Measurements from ENCODE around the gene PDILT.

The PDILT gene

GRCh38 chr16:20401066-20401465 lies 3.5 kb downstream of the PDILT start:
- Histone ChIP-seq H4K5ac (ENCODE audit: low read length) (no peak overlapping the region), H3K4me3 (ENCODE audit: low read length) (no peak overlapping the region), H3K4me2 (ENCODE audit: low read length) (no peak overlapping the region), H2BK5ac (ENCODE audit: low read length) (no peak overlapping the region), H3K4ac (ENCODE audit: low read depth, low read length) (no peak overlapping the region), H3K79me1 (ENCODE audit: low read length) (no peaks in the 10 kb centered on the region), H4K8ac (ENCODE audit: low read depth, low read length) (no peak overlapping the region), H2BK15ac (replicated peaks; ENCODE audit: low read depth) (no peak overlapping the region), H3K27me3 (ENCODE audit: insufficient read depth, low read length, poor library complexity) (no peaks in the 10 kb centered on the region), H3K79me2 (ENCODE audit: control insufficient read depth, insufficient read depth, low read length) (no peaks in the 10 kb centered on the region), H3K18ac (ENCODE audit: low read length) (no peak overlapping the region), H3K4me1 (ENCODE audit: control insufficient read depth, low read depth, low read length) (no peaks in the 10 kb centered on the region), H3K36me3 (ENCODE audit: control insufficient read depth, insufficient read depth, low read length) (no peaks in the 10 kb centered on the region), H3K27ac (ENCODE audit: low read depth, low read length) (no peak overlapping the region), H3K9ac (ENCODE audit: low read length) (no peak overlapping the region), H3K23ac (ENCODE audit: low read length) (no peak overlapping the region), H2BK120ac (ENCODE audit: low read depth, low read length) (no peak overlapping the region), H3K56ac (ENCODE audit: low read length) (no peak overlapping the region), H2AK5ac (ENCODE audit: low read length) (no peak overlapping the region)
- no peak for DNase-seq
- no CpG with 5 or more reads among the region's 2 CpGs for WGBS (ENCODE audit: extremely low coverage, insufficient coverage, low lambda C conversion rate)

DNA sequence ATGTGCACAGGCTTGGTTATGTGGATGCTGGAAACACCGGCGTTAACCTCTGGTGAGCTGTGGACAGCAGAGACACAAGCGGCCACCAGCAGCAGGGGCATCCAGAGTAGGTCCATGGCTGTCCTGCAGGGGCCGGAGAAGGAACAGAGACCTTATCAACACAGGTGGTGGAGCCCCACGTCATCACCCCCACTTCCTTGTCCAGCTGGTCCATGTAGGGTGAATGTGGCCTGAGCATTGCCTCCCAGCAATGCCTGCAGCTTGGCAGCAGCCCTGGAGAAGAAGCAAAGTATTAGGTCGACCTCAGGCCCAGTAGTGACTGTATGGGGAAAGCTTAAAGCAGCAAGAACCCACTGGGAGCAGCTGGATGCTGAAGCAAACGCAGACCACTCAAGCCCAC lies 5.4 kb downstream of the PDILT start:
- Histone ChIP-seq H3K4ac (ENCODE audit: low read depth, low read length) (no peak overlapping the region), H4K5ac (ENCODE audit: low read length) (no peak overlapping the region), H2BK5ac (ENCODE audit: low read length) (no peak overlapping the region), H2AK5ac (ENCODE audit: low read length) (no peak overlapping the region), H3K4me2 (ENCODE audit: low read length) (no peak overlapping the region), H3K4me1 (ENCODE audit: control insufficient read depth, low read depth, low read length) (no peaks in the 10 kb centered on the region), H3K79me2 (ENCODE audit: control insufficient read depth, insufficient read depth, low read length) (no peaks in the 10 kb centered on the region), H3K23ac (ENCODE audit: low read length) (no peak overlapping the region), H2BK15ac (replicated peaks; ENCODE audit: low read depth) (no peak overlapping the region), H3K9ac (ENCODE audit: low read length) (no peak overlapping the region), H3K56ac (ENCODE audit: low read length) (no peak overlapping the region), H3K27me3 (ENCODE audit: insufficient read depth, low read length, poor library complexity) (no peaks in the 10 kb centered on the region), H3K79me1 (ENCODE audit: low read length) (no peaks in the 10 kb centered on the region), H3K27ac (ENCODE audit: low read depth, low read length) (no peak overlapping the region), H3K18ac (ENCODE audit: low read length) (no peak overlapping the region), H3K36me3 (ENCODE audit: control insufficient read depth, insufficient read depth, low read length) (no peaks in the 10 kb centered on the region), H4K8ac (ENCODE audit: low read depth, low read length) (no peak overlapping the region), H2BK120ac (ENCODE audit: low read depth, low read length) (no peak overlapping the region), H3K4me3 (ENCODE audit: low read length) (no peak overlapping the region)
- DNase-seq: no peak
- WGBS (ENCODE audit: extremely low coverage, insufficient coverage, low lambda C conversion rate): no CpG with 5 or more reads among the region's 7 CpGs

DNA sequence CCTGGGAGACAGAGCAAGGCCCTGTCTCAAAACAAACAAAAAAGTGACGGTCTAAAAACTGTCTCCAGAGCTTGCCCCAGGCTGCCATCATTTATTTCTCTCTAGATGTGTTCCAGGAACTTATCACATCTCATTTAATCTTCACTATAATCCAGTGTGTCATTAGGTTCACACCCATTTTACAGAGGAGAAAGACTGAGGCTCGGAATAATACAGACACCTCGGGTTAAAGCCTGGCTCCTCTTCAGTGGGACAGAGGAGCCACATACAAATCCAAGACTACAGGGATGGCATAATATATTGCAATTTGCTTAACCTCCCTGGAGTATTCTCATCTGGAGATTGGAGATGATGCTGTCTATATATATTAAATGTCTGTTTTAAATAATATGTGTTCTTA lies 5.9 kb downstream of the PDILT start:
- H3K4me1 ChIP-seq (ENCODE audit: control insufficient read depth, low read depth, low read length): no peaks in the 10 kb centered on the region
- no peaks in the 10 kb centered on the region for H3K27me3 ChIP-seq (ENCODE audit: insufficient read depth, low read length, poor library complexity)
- no peak overlapping the region for H3K56ac ChIP-seq (ENCODE audit: low read length)
- H3K79me1 ChIP-seq (ENCODE audit: low read length): no peaks in the 10 kb centered on the region
- H3K23ac ChIP-seq (ENCODE audit: low read length): no peak overlapping the region
- H3K27ac ChIP-seq (ENCODE audit: low read depth, low read length): no peak overlapping the region
- no peak overlapping the region for H3K4me3 ChIP-seq (ENCODE audit: low read length)
- no peak overlapping the region for H2AK5ac ChIP-seq (ENCODE audit: low read length)
- H2BK5ac ChIP-seq (ENCODE audit: low read length): no peak overlapping the region
- no peak overlapping the region for H3K9ac ChIP-seq (ENCODE audit: low read length)
- H2BK15ac ChIP-seq (replicated peaks; ENCODE audit: low read depth): no peak overlapping the region
- DNase-seq: no peak
- H3K36me3 ChIP-seq (ENCODE audit: control insufficient read depth, insufficient read depth, low read length): no peaks in the 10 kb centered on the region
- no peak overlapping the region for H3K4ac ChIP-seq (ENCODE audit: low read depth, low read length)
- H3K4me2 ChIP-seq (ENCODE audit: low read length): no peak overlapping the region
- no CpG with 5 or more reads among the region's 3 CpGs for WGBS (ENCODE audit: extremely low coverage, insufficient coverage, low lambda C conversion rate)
- H2BK120ac ChIP-seq (ENCODE audit: low read depth, low read length): no peak overlapping the region
- no peaks in the 10 kb centered on the region for H3K79me2 ChIP-seq (ENCODE audit: control insufficient read depth, insufficient read depth, low read length)
- no peak overlapping the region for H4K8ac ChIP-seq (ENCODE audit: low read depth, low read length)
- no peak overlapping the region for H3K18ac ChIP-seq (ENCODE audit: low read length)
- H4K5ac ChIP-seq (ENCODE audit: low read length): no peak overlapping the region

DNA sequence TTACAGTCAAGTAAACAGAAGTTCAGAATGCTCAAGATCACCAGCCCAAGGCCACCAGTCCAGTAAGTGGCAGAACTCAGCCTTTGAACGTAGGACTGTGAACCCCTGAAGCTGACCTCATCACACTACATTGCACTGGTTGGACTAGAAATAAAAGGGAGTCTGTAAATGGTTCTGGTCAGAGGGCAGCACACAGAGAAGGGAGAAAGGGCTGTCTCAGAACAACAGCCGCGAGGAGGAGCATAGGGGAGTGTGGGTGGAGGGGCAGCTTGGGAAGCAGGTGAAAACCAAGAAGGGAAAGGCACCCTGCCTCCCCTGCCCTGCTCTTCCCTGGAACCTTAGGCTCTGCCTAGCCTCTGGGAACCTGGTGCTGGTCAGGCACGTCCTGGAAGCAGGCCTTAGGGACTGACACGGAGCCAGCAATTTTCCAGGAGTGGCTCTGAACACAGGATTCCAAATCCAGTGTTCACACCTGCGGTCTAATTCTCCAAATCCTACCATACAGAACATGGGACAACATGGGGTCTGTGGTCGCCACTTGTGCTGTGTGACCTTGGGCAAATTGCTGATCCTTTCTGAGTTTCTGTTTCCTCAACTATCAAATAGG lies 7.0 kb downstream of the PDILT start:
- Histone ChIP-seq H3K27ac (ENCODE audit: low read depth, low read length) (no peak overlapping the region), H3K4me2 (ENCODE audit: low read length) (no peak overlapping the region), H4K8ac (ENCODE audit: low read depth, low read length) (no peak overlapping the region), H3K79me1 (ENCODE audit: low read length) (no peaks in the 10 kb centered on the region), H3K56ac (ENCODE audit: low read length) (no peak overlapping the region), H3K18ac (ENCODE audit: low read length) (no peak overlapping the region), H2BK15ac (replicated peaks; ENCODE audit: low read depth) (no peak overlapping the region), H3K4ac (ENCODE audit: low read depth, low read length) (no peak overlapping the region), H4K5ac (ENCODE audit: low read length) (no peak overlapping the region), H2AK5ac (ENCODE audit: low read length) (no peak overlapping the region), H3K4me3 (ENCODE audit: low read length) (no peak overlapping the region), H3K79me2 (ENCODE audit: control insufficient read depth, insufficient read depth, low read length) (no peaks in the 10 kb centered on the region), H3K27me3 (ENCODE audit: insufficient read depth, low read length, poor library complexity) (no peaks in the 10 kb centered on the region), H3K4me1 (ENCODE audit: control insufficient read depth, low read depth, low read length) (no peaks in the 10 kb centered on the region), H3K9ac (ENCODE audit: low read length) (no peak overlapping the region), H2BK120ac (ENCODE audit: low read depth, low read length) (no peak overlapping the region), H3K36me3 (ENCODE audit: control insufficient read depth, insufficient read depth, low read length) (no peaks in the 10 kb centered on the region), H2BK5ac (ENCODE audit: low read length) (no peak overlapping the region), H3K23ac (ENCODE audit: low read length) (no peak overlapping the region)
- DNase-seq: no peak
- WGBS (ENCODE audit: extremely low coverage, insufficient coverage, low lambda C conversion rate): no CpG with 5 or more reads among the region's 7 CpGs

DNA sequence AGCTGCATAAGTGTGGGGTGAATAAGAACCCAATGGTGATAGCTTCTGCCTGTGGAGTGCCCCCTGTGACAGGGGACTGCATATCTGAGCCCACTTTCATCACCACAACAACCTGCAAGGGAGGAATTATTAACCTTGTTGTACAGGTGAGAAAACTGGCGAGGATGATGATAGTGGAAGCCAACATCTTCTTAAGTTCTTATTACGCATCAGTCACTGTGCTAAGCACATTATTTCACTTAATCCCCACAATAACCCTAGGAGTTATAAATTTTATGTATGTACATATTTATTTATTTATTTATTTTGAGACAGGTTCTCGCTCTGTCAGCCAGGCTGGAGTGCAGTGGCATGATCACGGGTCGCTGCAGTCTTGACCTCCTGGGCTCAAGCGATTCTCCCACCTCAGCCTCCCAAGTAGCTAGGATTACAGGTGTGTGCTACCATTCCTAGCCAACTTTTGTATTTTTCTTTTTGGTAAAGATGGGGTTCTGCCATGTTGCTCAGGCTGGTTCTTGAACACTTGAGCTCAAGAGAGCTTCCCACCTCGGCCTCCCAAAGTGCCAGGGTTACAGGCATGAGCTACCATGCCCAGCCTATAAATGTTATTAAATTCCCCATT lies 7.6 kb downstream of the PDILT start:
- Histone ChIP-seq H3K4me3 (ENCODE audit: low read length) (no peak overlapping the region), H2AK5ac (ENCODE audit: low read length) (no peak overlapping the region), H4K8ac (ENCODE audit: low read depth, low read length) (no peak overlapping the region), H2BK15ac (replicated peaks; ENCODE audit: low read depth) (no peak overlapping the region), H3K4ac (ENCODE audit: low read depth, low read length) (no peak overlapping the region), H3K56ac (ENCODE audit: low read length) (no peak overlapping the region), H3K27me3 (ENCODE audit: insufficient read depth, low read length, poor library complexity) (no peaks in the 10 kb centered on the region), H3K18ac (ENCODE audit: low read length) (no peak overlapping the region), H3K9ac (ENCODE audit: low read length) (no peak overlapping the region), H3K79me1 (ENCODE audit: low read length) (no peaks in the 10 kb centered on the region), H3K4me1 (ENCODE audit: control insufficient read depth, low read depth, low read length) (no peaks in the 10 kb centered on the region), H3K27ac (ENCODE audit: low read depth, low read length) (no peak overlapping the region), H3K4me2 (ENCODE audit: low read length) (no peak overlapping the region), H3K79me2 (ENCODE audit: control insufficient read depth, insufficient read depth, low read length) (no peaks in the 10 kb centered on the region), H3K23ac (ENCODE audit: low read length) (no peak overlapping the region), H4K5ac (ENCODE audit: low read length) (no peak overlapping the region), H3K36me3 (ENCODE audit: control insufficient read depth, insufficient read depth, low read length) (no peaks in the 10 kb centered on the region), H2BK120ac (ENCODE audit: low read depth, low read length) (no peak overlapping the region), H2BK5ac (ENCODE audit: low read length) (no peak overlapping the region)
- no peak for DNase-seq
- no CpG with 5 or more reads among the region's 7 CpGs for WGBS (ENCODE audit: extremely low coverage, insufficient coverage, low lambda C conversion rate)

DNA sequence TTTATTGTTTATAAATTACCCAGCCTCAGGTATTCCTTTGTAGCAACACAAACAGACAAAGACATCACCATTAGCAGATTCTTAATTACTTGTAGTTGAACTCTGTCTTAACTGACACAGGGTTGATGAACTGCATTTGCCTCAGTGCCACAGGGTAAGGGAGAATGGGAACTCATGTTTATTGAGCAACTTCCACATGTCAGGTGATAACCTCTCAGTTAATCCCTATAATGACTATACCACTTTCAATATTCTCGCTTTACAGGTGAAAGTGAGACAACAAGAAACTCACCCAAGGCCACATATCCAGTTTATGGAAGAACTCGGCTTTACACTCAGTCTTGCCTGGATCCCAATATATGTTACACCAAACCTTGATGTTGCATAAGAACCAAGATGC lies 8.6 kb downstream of the PDILT start:
- H3K56ac ChIP-seq (ENCODE audit: low read length): no peak overlapping the region
- WGBS (ENCODE audit: extremely low coverage, insufficient coverage, low lambda C conversion rate): no CpG with 5 or more reads among the region's 2 CpGs
- DNase-seq: no peak
- H2BK120ac ChIP-seq (ENCODE audit: low read depth, low read length): no peak overlapping the region
- no peaks in the 10 kb centered on the region for H3K27me3 ChIP-seq (ENCODE audit: insufficient read depth, low read length, poor library complexity)
- no peak overlapping the region for H3K4ac ChIP-seq (ENCODE audit: low read depth, low read length)
- H3K4me3 ChIP-seq (ENCODE audit: low read length): no peak overlapping the region
- H2BK5ac ChIP-seq (ENCODE audit: low read length): no peak overlapping the region
- no peaks in the 10 kb centered on the region for H3K79me1 ChIP-seq (ENCODE audit: low read length)
- no peak overlapping the region for H3K4me2 ChIP-seq (ENCODE audit: low read length)
- H3K27ac ChIP-seq (ENCODE audit: low read depth, low read length): no peak overlapping the region
- H4K5ac ChIP-seq (ENCODE audit: low read length): no peak overlapping the region
- H3K36me3 ChIP-seq (ENCODE audit: control insufficient read depth, insufficient read depth, low read length): no peaks in the 10 kb centered on the region
- H3K23ac ChIP-seq (ENCODE audit: low read length): no peak overlapping the region
- H2BK15ac ChIP-seq (replicated peaks; ENCODE audit: low read depth): no peak overlapping the region
- no peak overlapping the region for H2AK5ac ChIP-seq (ENCODE audit: low read length)
- no peaks in the 10 kb centered on the region for H3K4me1 ChIP-seq (ENCODE audit: control insufficient read depth, low read depth, low read length)
- H3K18ac ChIP-seq (ENCODE audit: low read length): no peak overlapping the region
- no peak overlapping the region for H3K9ac ChIP-seq (ENCODE audit: low read length)
- H3K79me2 ChIP-seq (ENCODE audit: control insufficient read depth, insufficient read depth, low read length): no peaks in the 10 kb centered on the region
- no peak overlapping the region for H4K8ac ChIP-seq (ENCODE audit: low read depth, low read length)

All from mesendoderm (in vitro differentiated cells).